NCI-H82 treated with DMSO at 0.1 percent for 48 hours (cell line): ENCODE data around the gene CCNA1.

Source experiments
- DNase-seq: peaks from one replicate; lab custom pipeline; 2025; ENCODE audit not compliant: unreplicated experiment; lab: John Stamatoyannopoulos, UW

CCNA1 gene

DNA sequence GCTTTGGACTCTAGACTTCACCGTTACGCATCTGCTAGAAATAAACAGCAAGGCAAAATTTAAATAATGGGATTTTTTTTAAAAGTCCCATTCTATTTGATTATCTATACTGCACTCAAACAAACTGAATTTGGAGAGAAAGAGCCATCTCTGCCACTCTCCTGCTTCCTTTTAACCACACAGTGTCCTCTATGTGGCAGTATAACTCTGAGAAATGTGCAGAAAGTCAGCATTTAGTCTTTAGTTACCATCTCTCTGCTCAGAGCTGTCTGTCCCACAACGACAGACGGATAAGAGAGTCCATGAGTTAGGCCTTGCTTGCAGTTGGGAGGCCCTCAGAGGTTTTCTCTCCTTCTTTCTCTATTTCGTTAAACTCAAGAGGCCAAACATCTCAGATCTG, 21.2 kb downstream of the CCNA1 start:
- no peak for DNase-seq

DNA sequence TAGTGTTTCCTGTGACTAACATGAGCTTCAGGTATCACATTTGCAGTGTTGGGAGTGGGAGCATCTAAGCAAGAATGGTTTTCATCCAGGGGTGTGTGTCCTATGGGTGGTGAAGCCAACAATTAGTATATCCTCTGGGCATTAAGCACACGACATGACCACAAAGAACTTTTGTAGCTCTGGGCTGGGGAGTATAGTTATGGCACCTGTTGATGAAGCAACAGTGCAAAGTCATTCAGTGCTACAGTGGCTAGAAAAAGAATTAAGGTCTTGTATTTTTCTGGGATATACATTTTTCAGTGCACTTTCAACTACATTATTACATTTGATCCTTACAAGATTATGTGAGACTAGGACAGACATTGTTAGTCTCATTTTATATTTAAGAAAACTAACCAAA, 21.8 kb downstream of the CCNA1 start:
- DNase-seq: no peak

DNA sequence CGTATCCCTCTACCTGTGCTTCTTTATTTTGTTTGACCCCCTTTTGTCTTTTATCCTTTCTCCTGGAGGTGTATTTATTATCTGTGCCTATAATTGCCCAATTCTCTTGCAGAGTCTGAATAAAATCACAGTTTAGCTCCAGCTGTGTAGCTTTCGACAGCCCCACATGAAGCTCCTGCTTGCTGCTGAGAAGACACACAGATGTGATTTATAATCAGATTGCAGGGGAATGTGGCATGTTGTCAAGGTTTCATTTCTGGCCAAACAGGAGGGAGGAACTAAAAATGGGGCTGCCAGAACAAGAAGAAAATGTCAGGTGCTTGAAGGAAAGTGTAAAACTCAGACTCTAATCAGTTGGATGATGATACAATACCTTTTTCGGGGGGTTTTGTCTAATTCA, 22.7 kb downstream of the CCNA1 start:
- no peak for DNase-seq

GRCh38 chr13:36456577-36456976, 24.3 kb downstream of the CCNA1 start:
- DNase-seq: no peak

DNA sequence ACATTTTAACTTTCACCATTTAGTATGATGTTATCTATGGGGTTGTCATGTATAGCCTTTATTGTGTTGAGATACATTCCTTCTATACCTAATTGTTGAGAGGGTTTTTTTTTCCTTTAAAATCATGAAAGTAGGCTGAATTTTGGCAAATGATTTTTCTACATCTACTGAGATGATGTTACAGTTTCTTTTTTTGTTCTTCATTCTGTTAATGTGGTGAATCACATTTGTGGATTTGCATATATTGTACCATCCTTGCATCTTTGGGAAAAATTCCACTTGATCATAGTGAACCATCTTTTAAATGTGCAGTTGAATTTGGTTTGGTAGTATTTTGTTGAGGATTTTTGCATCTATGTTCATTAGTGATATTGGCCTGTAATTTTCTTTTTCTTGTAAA, 29.2 kb downstream of the CCNA1 start:
- DNase-seq: no peak

- DNase-seq: no peak
These were observed 43.2 kb downstream of the CCNA1 start for GRCh38 chr13:36475468-36475867.

DNA sequence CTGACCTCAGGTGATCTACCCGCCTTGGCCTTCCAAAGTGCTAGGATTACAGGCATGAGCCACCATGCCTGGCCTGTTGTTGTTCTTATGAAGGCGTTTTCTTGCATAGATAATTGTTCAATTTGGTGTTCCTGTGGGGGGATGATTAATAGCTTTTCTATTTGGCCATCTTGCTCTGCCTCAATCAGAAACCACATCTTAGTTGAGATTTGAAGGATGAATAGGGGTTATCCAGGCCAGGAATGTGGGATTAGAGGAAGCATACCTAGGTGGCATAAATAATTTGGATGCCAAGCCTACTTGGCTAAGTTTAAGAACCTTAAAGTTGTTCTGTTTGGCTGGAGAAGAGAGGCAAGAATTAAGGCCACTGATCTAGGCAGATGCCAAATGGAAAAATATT, 44.4 kb downstream of the CCNA1 start:
- no peak for DNase-seq

DNA sequence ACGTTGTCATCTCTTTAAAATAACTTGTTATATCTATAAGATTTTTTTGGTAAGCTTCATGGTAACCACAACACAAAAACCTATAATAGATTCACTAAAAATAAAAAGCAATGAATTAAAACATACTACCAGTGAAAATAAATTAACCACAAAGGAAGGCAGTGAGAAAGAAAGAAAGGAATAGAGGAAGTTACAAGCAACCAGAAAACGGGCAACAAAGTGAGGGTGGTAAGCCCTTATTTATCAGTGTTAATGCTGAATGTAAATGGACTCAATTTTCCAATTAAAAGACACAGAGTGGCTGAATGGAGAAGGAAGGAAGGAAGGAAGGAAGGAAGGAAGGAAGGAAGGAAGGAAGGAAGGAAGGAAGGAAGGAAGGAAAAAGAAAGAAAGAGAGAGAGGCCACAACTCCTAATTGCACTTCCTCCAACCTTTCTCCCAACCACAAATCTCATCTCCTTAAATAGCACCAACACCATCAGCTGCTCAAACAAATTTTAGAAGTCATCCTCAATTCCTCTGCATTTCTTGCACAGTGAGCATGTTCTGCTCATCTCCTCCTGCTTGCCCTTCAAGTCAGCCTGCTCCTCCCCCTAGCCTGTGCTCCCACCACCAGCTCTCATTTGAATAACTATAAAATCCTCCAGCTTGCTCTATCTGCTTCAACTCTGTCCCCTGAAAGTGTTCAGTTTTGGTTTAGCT, 48.6 kb downstream of the CCNA1 start:
- DNase-seq: no peak

GRCh38 chr13:36490055-36490454, 57.8 kb downstream of the CCNA1 start:
- no peak for DNase-seq
